Astrocyte of the cerebellum (primary cell): ENCODE data around the gene CELF4.

ENCODE experiments used
- DNase-seq: peaks from one replicate; pipeline ENCODE4 v3.0.0-alpha.2; 2011; ENCODE audit warnings: low read depth
- H3K4me3 ChIP-seq: 2 replicates; pipeline ENCODE4 v1.5.1; 2011; ENCODE audit warnings: mild to moderate bottlenecking, low read depth, low read length, moderate library complexity
- in situ Hi-C: cut with HindIII; loops from 2 replicates; pipeline ENCODE4 v1.10.0; 2017; ENCODE audit warnings: low sequenced_read_pairs
- TF ChIP-seq, protein P1 (sequence below): IDR thresholded peaks from 2 replicates; pipeline ENCODE4 v1.5.1; 2012; ENCODE audit warnings: low read length, low read depth, moderate library complexity, mild to moderate bottlenecking; ENCODE audit errors: missing control alignments

CELF4 gene

DNA sequence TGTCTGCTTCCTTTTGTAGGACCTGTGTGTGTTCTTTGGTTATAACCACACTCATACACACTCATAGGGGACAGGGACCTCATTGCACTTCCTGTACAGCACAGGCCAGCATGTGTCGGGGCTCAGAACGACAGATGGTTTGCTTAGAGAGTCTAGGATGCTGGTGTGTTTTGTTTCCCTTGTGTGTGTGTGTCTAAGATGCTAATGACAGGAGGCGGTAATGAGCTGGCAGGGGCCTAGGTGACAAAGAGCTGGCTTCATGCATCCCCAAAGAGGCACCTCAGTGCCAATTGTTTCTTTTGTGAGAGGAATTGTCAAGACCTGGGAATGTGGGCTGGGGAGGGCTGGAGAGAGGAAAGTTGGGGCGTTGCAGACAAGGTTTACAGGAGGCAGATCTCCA, 66.6 kb downstream of the CELF4 start:
- no peak overlapping the region for H3K4me3 ChIP-seq
- no peak for DNase-seq
- TF ChIP-seq, protein P1, sequence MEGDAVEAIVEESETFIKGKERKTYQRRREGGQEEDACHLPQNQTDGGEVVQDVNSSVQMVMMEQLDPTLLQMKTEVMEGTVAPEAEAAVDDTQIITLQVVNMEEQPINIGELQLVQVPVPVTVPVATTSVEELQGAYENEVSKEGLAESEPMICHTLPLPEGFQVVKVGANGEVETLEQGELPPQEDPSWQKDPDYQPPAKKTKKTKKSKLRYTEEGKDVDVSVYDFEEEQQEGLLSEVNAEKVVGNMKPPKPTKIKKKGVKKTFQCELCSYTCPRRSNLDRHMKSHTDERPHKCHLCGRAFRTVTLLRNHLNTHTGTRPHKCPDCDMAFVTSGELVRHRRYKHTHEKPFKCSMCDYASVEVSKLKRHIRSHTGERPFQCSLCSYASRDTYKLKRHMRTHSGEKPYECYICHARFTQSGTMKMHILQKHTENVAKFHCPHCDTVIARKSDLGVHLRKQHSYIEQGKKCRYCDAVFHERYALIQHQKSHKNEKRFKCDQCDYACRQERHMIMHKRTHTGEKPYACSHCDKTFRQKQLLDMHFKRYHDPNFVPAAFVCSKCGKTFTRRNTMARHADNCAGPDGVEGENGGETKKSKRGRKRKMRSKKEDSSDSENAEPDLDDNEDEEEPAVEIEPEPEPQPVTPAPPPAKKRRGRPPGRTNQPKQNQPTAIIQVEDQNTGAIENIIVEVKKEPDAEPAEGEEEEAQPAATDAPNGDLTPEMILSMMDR = no peak
- in situ Hi-C loops = no loop called here

DNA sequence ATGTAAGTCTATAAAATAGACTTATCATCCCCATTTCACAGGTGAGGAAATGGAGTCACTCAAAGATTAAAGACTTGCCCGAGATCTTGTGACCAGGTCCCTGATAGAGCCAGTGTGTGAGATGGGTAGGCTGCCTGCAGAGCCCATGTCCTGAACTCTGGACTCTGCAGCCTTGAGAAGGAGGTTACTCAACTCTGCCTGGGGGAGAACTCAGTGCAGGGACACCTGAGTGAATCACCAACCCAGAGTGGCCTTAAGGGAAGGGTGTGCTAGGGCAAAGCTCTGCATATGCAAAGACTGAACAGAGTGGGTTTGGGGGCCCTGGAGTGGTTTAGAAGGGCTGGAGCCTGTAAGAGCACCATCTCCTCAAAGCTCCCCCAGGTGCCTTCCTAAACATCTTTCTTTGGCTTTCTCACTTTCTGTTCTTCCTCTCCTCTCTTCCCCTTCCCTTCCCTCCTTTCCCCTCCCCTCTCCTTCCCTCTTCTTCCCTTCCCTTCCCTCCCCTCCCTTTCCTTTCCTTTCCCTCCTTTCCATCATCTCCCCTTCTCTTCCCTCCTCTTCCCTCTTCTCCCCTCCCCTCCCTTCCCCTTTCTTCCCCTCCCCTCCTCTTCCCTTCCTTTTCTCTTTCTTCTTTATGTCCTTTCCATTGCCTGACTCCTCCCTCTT, 67.6 kb downstream of the CELF4 start:
- in situ Hi-C loops = no loop called here
- TF ChIP-seq, protein P1 = no peak
- no peak overlapping the region for H3K4me3 ChIP-seq
- DNase-seq = no peak

DNA sequence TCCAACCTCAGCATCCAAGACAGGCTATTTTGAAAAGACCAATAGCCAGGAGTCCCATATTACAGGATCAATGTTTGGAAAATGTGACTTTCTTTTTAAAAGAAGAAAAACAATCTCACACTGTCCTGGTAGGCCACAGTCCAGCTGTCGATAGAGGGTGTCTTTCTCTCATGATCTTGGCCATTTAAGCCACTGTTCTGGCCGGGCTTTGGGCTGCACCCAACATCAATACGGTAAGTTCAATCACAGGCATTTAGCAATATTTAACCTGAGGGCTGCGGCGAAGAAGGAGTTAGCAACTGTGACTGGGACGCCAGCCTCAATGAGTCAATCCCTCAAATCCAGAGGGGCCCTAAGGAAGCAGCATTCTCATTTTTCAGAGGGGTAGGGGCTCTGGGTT, 69.0 kb downstream of the CELF4 start:
- DNase-seq = no peak
- in situ Hi-C loops = no loop called here
- TF ChIP-seq, protein P1 = no peak
- H3K4me3 ChIP-seq = no peak overlapping the region

DNA sequence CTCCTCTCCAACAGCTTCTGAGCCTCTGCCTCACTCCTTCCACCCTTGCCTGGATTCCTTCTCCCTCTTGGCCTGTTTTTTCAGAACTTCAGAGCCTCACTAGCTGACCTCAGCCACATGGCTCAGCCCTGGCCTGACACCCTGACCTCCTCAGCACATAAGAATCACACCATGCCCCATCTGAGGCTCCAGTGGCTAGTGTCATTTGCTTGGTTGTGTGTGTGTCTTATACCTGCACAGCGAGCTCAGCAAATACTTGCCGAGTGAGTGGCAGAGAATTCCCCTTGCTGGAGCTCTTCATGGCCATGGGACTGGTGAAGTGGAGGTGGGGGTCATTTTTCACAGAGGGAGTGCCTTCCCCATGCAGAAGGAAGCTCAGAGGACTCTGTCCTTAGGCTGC, 70.2 kb downstream of the CELF4 start:
- in situ Hi-C loops = no loop called here
- no peak overlapping the region for H3K4me3 ChIP-seq
- TF ChIP-seq, protein P1 = no peak
- no peak for DNase-seq

DNA sequence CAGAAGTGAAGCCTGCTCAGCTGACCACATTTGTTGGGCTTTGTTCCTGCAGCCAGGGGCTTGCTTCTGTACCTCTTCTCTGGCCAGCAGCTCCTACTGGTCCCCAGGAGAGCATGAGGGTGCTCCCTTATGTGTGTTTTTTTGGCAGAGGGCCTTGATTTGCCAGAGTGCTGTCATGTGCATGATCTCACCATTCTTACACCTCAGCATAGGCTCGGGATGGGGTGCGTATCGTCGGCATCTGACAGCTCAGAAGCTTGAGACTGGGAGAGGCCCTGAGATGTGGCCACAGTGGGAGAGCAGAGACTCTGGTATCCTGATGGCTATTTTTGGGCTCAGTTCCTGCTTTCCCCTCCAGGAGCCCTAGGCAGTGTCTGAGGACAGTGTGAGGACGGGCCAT, 71.2 kb downstream of the CELF4 start:
- H3K4me3 ChIP-seq = no peak overlapping the region
- DNase-seq = no peak
- TF ChIP-seq, protein P1 = no peak
- in situ Hi-C loops = no loop called here

DNA sequence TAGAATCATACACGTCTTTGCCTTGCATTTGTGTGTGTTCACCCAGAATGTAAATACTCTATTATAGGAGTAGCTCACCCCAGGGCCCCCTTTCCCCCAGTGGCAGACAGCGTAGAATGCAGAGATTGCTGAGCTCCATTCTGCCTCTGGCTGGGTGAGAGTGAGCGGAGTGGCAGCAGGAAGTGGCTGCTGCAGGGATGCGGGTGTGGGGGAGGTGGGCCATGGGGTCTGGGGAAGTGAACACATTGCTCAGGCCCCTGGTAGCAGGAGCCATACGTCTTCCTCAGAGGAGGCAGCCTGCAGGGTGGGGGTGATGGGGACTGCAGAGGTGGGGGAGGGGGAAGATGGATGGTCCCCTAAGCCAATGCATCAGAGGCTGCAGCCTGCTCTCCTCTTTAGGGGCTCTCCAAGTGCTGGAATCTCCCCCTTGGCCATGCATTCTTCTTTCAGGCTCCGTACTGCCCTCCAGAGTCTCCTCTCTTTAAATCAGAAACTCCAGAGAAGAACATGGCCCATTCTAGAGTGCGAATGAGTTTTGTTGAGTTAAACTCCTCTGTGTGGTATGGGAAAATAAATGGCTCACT, 72.2 kb downstream of the CELF4 start:
- TF ChIP-seq, protein P1 = no peak
- no peak for DNase-seq
- H3K4me3 ChIP-seq = no peak overlapping the region
- in situ Hi-C loops = no loop called here
